ENCODE data around the gene RDH14. TPM values are rescaled to one million over a fixed set of nuclear protein-coding genes. Genes with fewer than 3 reads are reported as not detected.

RDH14 gene
- total and polyA plus RNA-seq, 9 donors, result 16.0 to 27.9 (median 20.0) TPM

DNA sequence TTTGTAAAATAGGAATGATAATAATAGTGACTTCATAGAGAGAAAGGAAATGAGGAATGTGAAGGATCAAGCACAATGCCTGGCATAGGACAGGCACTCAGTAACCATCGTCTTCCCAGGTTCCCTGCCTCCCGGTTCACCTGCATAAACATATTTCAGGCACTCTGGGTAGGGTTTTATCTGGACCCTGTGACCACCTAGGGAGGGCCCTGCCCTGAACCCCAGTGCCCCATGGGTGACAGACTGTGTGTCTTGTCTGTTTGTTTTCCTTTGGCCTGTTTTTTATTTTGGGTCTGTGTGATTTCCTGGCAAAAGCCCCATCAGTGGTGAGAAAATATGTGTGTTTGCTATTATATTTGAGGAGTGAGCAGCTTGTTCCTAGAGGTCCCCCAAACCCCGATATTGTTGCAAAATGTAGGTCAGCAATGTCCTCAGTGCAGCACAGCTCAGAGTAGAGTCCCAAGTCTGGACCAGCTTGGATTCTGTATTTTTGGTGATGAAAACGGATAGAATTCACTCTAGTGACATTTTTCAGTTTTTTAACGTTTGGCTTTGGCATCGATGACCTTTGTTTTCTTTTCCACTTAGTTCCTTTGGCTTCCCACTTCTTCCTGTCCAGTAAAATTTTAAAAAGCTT is 38.5 kb upstream of the RDH14 start:
- 4 to 20% (median 9%) methylated on average over 6 of the region's 6 CpGs for WGBS, 3 donors
- Histone ChIP-seq H3K27me3 (no peaks in the 10 kb centered on the region), H3K4me1 (ENCODE audit: insufficient read depth) (no peaks in the 10 kb centered on the region), H3K4me3 (no peak overlapping the region), H3K9me3 (no peaks in the 10 kb centered on the region), H3K27ac (no peak overlapping the region), H3K36me3 (no peaks in the 10 kb centered on the region)
- no peak for DNase-seq
- TF ChIP-seq POLR2A (IDR thresholded peaks at IDR 0.05), result no peak
- no peak for TF ChIP-seq EP300 (IDR thresholded peaks at IDR 0.05)
- TF ChIP-seq, protein P1, sequence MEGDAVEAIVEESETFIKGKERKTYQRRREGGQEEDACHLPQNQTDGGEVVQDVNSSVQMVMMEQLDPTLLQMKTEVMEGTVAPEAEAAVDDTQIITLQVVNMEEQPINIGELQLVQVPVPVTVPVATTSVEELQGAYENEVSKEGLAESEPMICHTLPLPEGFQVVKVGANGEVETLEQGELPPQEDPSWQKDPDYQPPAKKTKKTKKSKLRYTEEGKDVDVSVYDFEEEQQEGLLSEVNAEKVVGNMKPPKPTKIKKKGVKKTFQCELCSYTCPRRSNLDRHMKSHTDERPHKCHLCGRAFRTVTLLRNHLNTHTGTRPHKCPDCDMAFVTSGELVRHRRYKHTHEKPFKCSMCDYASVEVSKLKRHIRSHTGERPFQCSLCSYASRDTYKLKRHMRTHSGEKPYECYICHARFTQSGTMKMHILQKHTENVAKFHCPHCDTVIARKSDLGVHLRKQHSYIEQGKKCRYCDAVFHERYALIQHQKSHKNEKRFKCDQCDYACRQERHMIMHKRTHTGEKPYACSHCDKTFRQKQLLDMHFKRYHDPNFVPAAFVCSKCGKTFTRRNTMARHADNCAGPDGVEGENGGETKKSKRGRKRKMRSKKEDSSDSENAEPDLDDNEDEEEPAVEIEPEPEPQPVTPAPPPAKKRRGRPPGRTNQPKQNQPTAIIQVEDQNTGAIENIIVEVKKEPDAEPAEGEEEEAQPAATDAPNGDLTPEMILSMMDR (IDR thresholded peaks at IDR 0.05), result no peak
- intact Hi-C loops (cut with DNase I), result no loop called here

DNA sequence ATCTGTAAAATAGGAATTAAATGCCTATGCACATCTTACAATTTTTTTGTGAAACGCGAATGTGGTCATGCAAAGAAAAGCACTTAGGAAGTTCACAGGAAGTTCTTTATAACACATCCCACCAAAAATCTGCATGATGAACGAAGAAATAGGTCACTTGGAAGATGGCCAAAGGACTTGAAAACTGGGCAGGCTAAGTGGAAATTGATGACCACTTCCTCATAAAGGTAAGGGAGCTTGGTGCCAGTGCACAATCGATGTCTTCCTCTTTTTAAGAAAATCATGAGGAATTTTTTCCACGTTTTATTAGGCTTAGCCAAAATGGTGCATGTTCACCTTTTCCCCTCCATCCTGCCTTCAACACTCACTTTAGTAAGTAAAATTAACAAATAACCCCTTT is 37.2 kb upstream of the RDH14 start:
- Histone ChIP-seq H3K9me3 (no peaks in the 10 kb centered on the region), H3K27me3 (no peaks in the 10 kb centered on the region), H3K27ac (no peak overlapping the region), H3K36me3 (no peaks in the 10 kb centered on the region), H3K4me1 (ENCODE audit: insufficient read depth) (no peaks in the 10 kb centered on the region), H3K4me3 (no peak overlapping the region)
- no peak for DNase-seq
- intact Hi-C loops (cut with DNase I), result no loop called here
- WGBS, 3 donors, result 86 to 92% (median 87%) methylated on average over 5 of the region's 5 CpGs
- TF ChIP-seq POLR2A (IDR thresholded peaks at IDR 0.05), result no peak
- TF ChIP-seq EP300 (IDR thresholded peaks at IDR 0.05), result no peak
- TF ChIP-seq, protein P1 (IDR thresholded peaks at IDR 0.05), result no peak

GRCh38 chr2:18596993-18597392 is 36.5 kb upstream of the RDH14 start:
- no peaks in the 10 kb centered on the region for H3K27me3 ChIP-seq
- H3K4me3 ChIP-seq, result no peak overlapping the region
- no peaks in the 10 kb centered on the region for H3K36me3 ChIP-seq
- intact Hi-C loops (cut with DNase I), result no loop called here
- no peaks in the 10 kb centered on the region for H3K9me3 ChIP-seq
- TF ChIP-seq, protein P1 (IDR thresholded peaks at IDR 0.05), result no peak
- no peak for TF ChIP-seq EP300 (IDR thresholded peaks at IDR 0.05)
- no peak for TF ChIP-seq POLR2A (IDR thresholded peaks at IDR 0.05)
- H3K4me1 ChIP-seq (ENCODE audit: insufficient read depth), result no peaks in the 10 kb centered on the region
- WGBS, 3 donors, result 85 to 90% (median 87%) methylated on average over 3 of the region's 3 CpGs
- no peak overlapping the region for H3K27ac ChIP-seq
- DNase-seq, result no peak

GRCh38 chr2:18593496-18593895 is 33.0 kb upstream of the RDH14 start:
- WGBS, 3 donors, result 91 to 96% (median 93%) methylated on average over 1 of the region's 1 CpG
- TF ChIP-seq EP300 (IDR thresholded peaks at IDR 0.05), result no peak
- TF ChIP-seq, protein P1 (IDR thresholded peaks at IDR 0.05), result no peak
- TF ChIP-seq POLR2A (IDR thresholded peaks at IDR 0.05), result no peak
- H3K27me3 ChIP-seq, result no peaks in the 10 kb centered on the region
- no peaks in the 10 kb centered on the region for H3K36me3 ChIP-seq
- no peak overlapping the region for H3K27ac ChIP-seq
- H3K9me3 ChIP-seq, result no peaks in the 10 kb centered on the region
- no peaks in the 10 kb centered on the region for H3K4me1 ChIP-seq (ENCODE audit: insufficient read depth)
- intact Hi-C loops (cut with DNase I), result no loop called here
- no peak for DNase-seq
- no peak overlapping the region for H3K4me3 ChIP-seq
